ENCODE measurements around the gene PDE8B.

DNA sequence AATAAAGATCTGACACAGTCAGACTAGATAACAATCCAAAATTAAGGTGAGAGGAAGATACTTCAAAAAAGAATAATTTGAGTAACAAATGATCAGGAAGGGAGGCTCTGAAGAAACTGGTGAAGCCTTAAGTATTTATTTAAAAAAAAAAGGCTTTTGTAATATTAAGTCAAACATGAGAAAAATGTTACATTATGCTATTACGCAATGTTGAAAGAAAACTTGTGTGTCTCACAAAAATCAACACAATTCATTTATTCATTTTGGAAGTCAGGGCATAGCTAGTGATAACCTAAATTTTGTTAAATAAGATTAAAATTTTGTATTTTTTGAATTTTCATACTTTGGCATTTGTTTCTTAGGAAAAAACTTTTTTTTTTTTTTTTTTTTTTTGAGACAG is 253.4 kb downstream of the PDE8B start:
- TF ChIP-seq EP300 (IDR thresholded peaks at IDR 0.05) = no peak
- TF ChIP-seq, protein P1, sequence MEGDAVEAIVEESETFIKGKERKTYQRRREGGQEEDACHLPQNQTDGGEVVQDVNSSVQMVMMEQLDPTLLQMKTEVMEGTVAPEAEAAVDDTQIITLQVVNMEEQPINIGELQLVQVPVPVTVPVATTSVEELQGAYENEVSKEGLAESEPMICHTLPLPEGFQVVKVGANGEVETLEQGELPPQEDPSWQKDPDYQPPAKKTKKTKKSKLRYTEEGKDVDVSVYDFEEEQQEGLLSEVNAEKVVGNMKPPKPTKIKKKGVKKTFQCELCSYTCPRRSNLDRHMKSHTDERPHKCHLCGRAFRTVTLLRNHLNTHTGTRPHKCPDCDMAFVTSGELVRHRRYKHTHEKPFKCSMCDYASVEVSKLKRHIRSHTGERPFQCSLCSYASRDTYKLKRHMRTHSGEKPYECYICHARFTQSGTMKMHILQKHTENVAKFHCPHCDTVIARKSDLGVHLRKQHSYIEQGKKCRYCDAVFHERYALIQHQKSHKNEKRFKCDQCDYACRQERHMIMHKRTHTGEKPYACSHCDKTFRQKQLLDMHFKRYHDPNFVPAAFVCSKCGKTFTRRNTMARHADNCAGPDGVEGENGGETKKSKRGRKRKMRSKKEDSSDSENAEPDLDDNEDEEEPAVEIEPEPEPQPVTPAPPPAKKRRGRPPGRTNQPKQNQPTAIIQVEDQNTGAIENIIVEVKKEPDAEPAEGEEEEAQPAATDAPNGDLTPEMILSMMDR (IDR thresholded peaks at IDR 0.05) = no peak

Measured in suprapubic skin (tissue), 3 donors.